Stimulated activated CD4-positive, alpha-beta T cell treated with anti-CD3 and anti-CD28 coated beads, Interleukin-12 subunit alpha, Interleukin-12 subunit beta, amount 100 ng/mL, for 4 hours (primary cell): Measurements from ENCODE around the gene TSC2.

Experiments used
- DNase-seq: peaks from one replicate; pipeline ENCODE4 v3.0.0-alpha.2; 2020

Gene TSC2

GRCh38 chr16:2072926-2073325 lies 25.1 kb downstream of the TSC2 start:
- DNase-seq, result no peak

- no peak for DNase-seq
Observed at GRCh38 chr16:2074071-2074470, 26.3 kb downstream of the TSC2 start.

- no peak for DNase-seq
Observed at GRCh38 chr16:2075631-2076030, 27.8 kb downstream of the TSC2 start.

GRCh38 chr16:2076072-2076865 lies 28.5 kb downstream of the TSC2 start:
- no peak for DNase-seq

GRCh38 chr16:2077016-2077415 lies 29.2 kb downstream of the TSC2 start:
- DNase-seq, result no peak

- DNase-seq, result no peak
Observed at GRCh38 chr16:2077696-2078095, 29.9 kb downstream of the TSC2 start.

GRCh38 chr16:2078096-2078495 lies 30.3 kb downstream of the TSC2 start:
- no peak for DNase-seq

- no peak for DNase-seq
Observed at GRCh38 chr16:2078691-2079090, 30.9 kb downstream of the TSC2 start.

- no peak for DNase-seq
Observed at GRCh38 chr16:2079311-2079800, 31.6 kb downstream of the TSC2 start.

- DNase-seq, result no peak
Observed at GRCh38 chr16:2079991-2080390, 32.2 kb downstream of the TSC2 start.

- DNase-seq, result no peak
Observed at GRCh38 chr16:2081201-2082084, 33.7 kb downstream of the TSC2 start.

- no peak for DNase-seq
Observed at GRCh38 chr16:2082171-2082982, 34.6 kb downstream of the TSC2 start.

GRCh38 chr16:2082983-2083364 lies 35.2 kb downstream of the TSC2 start:
- DNase-seq, result no peak

GRCh38 chr16:2083409-2083808 lies 35.6 kb downstream of the TSC2 start:
- DNase-seq, result no peak

GRCh38 chr16:2083876-2084780 lies 36.3 kb downstream of the TSC2 start:
- DNase-seq, result no peak

- no peak for DNase-seq
Observed at GRCh38 chr16:2084895-2085625, 37.3 kb downstream of the TSC2 start.

- no peak for DNase-seq
Observed at GRCh38 chr16:2085669-2086068, 37.9 kb downstream of the TSC2 start.

- DNase-seq, result no peak
Observed at GRCh38 chr16:2086106-2086742, 38.4 kb downstream of the TSC2 start.

- DNase-seq, result no peak
Observed at GRCh38 chr16:2086812-2087747, 39.3 kb downstream of the TSC2 start.
